C4-2B (cell line): ENCODE measurements around the gene ZDHHC14.

Source experiments
- CTCF ChIP-seq: fragments of 450-650 bp; conservative IDR thresholded peaks from 2 replicates; pipeline ENCODE4 v1.5.1; 2017; ENCODE audit warnings: mild to moderate bottlenecking
- ZFX ChIP-seq: fragments of 450-650 bp; IDR thresholded peaks from 2 replicates; pipeline ENCODE4 v1.6.1; 2017

- TF ChIP-seq CTCF (no peak), ZFX (no peak)
Observed at GRCh38 chr6:157549468-157549745, 168.4 kb downstream of the ZDHHC14 start.
